HUES64 (cell line): Measurements from ENCODE around the gene RGPD5.
"Not testable (repeated sequence)": the region's sequence is repeated elsewhere in the genome, so short reads cannot be mapped to it uniquely, and the experiment has no call there.

Experiments used
- H3K27ac ChIP-seq: 2 replicates; pipeline ENCODE4 v1.7.0; 2013; ENCODE audit warnings: low read depth, low read length, inconsistent platforms
- H3K27me3 ChIP-seq: 2 replicates; pipeline ENCODE4 v1.6.1; 2013; ENCODE audit warnings: mild to moderate bottlenecking, low read length; ENCODE audit not compliant: insufficient read depth
- H3K36me3 ChIP-seq: 2 replicates; pipeline ENCODE4 v1.6.1; 2013; ENCODE audit warnings: mild to moderate bottlenecking, low read length; ENCODE audit not compliant: insufficient read depth
- H3K4me1 ChIP-seq: 2 replicates; pipeline ENCODE4 v1.6.1; 2013; ENCODE audit warnings: mild to moderate bottlenecking, low read length, moderate library complexity; ENCODE audit not compliant: insufficient read depth
- H3K4me3 ChIP-seq: 2 replicates; pipeline ENCODE4 v1.5.1; 2013; ENCODE audit warnings: mild to moderate bottlenecking, low read length, moderate library complexity
- H3K9ac ChIP-seq: 2 replicates; pipeline ENCODE4 v1.6.1; 2013; ENCODE audit warnings: mild to moderate bottlenecking, low read depth, low read length
- H3K9me3 ChIP-seq: 2 replicates; pipeline ENCODE4 v1.6.1; 2013; ENCODE audit warnings: low read depth, low read length; ENCODE audit not compliant: insufficient read depth
- WGBS: fragments of 150-250, 120-280 bp; methylation state at CpG from one replicate; pipeline ENCODE4 v1.1.7; 2013; ENCODE audit warnings: missing lambda C conversion rate; 5-methylcytosine and 5-hydroxymethylcytosine counted together

The RGPD5 gene

GRCh38 chr2:109781147-109781816 is 12.8 kb upstream of the RGPD5 start:
- not testable (repeated sequence) for H3K4me1 ChIP-seq, H3K4me3 ChIP-seq, H3K9me3 ChIP-seq, H3K36me3 ChIP-seq, H3K9ac ChIP-seq, H3K27me3 ChIP-seq, H3K27ac ChIP-seq
- WGBS, result no CpG with 5 or more reads among the region's 15 CpGs

GRCh38 chr2:109782446-109782993 is 11.6 kb upstream of the RGPD5 start:
- H3K9me3 ChIP-seq, result not testable (repeated sequence)
- WGBS, result no CpG with 5 or more reads among the region's 2 CpGs

GRCh38 chr2:109791530-109792279 is 2.4 kb upstream of the RGPD5 start:
- WGBS, result no CpG with 5 or more reads among the region's 12 CpGs
- not testable (repeated sequence) for H3K36me3 ChIP-seq, H3K9ac ChIP-seq, H3K27me3 ChIP-seq, H3K27ac ChIP-seq, H3K4me3 ChIP-seq, H3K9me3 ChIP-seq, H3K4me1 ChIP-seq

More at GRCh38 chr2:109782446-109782993, 11.6 kb upstream of the RGPD5 start:
- not testable (repeated sequence) for H3K27ac ChIP-seq, H3K9ac ChIP-seq, H3K4me3 ChIP-seq, H3K36me3 ChIP-seq, H3K27me3 ChIP-seq, H3K4me1 ChIP-seq

GRCh38 chr2:109792659-109793058 is 1.4 kb upstream of the RGPD5 start:
- not testable (repeated sequence) for H3K4me3 ChIP-seq, H3K36me3 ChIP-seq, H3K9ac ChIP-seq, H3K27me3 ChIP-seq, H3K4me1 ChIP-seq, H3K9me3 ChIP-seq, H3K27ac ChIP-seq
- no CpG with 5 or more reads among the region's 1 CpG for WGBS

GRCh38 chr2:109871129-109871751 is 77.1 kb downstream of the RGPD5 start:
- H3K27ac ChIP-seq, H3K36me3 ChIP-seq, H3K27me3 ChIP-seq, H3K4me1 ChIP-seq, H3K4me3 ChIP-seq, H3K9me3 ChIP-seq, H3K9ac ChIP-seq: not testable (repeated sequence)
- WGBS, result no CpG with 5 or more reads among the region's 8 CpGs

- H3K27ac ChIP-seq, H3K27me3 ChIP-seq: not testable (repeated sequence)
These were observed 82.5 kb downstream of the RGPD5 start for GRCh38 chr2:109876625-109877024.

GRCh38 chr2:109882112-109882511 is 88.0 kb downstream of the RGPD5 start:
- no CpG with 5 or more reads among the region's 1 CpG for WGBS
- H3K9me3 ChIP-seq, result not testable (repeated sequence)

More at GRCh38 chr2:109876625-109877024, 82.5 kb downstream of the RGPD5 start:
- not testable (repeated sequence) for H3K9me3 ChIP-seq, H3K4me1 ChIP-seq, H3K36me3 ChIP-seq, H3K9ac ChIP-seq, H3K4me3 ChIP-seq
- no CpG with 5 or more reads among the region's 3 CpGs for WGBS

GRCh38 chr2:109888414-109888813 is 94.3 kb downstream of the RGPD5 start:
- H3K9me3 ChIP-seq, H3K27me3 ChIP-seq, H3K9ac ChIP-seq, H3K4me3 ChIP-seq, H3K27ac ChIP-seq, H3K36me3 ChIP-seq, H3K4me1 ChIP-seq: not testable (repeated sequence)
- WGBS, result no CpG with 5 or more reads among the region's 4 CpGs

More at GRCh38 chr2:109882112-109882511, 88.0 kb downstream of the RGPD5 start:
- H3K4me1 ChIP-seq, H3K9ac ChIP-seq, H3K27ac ChIP-seq, H3K4me3 ChIP-seq, H3K36me3 ChIP-seq, H3K27me3 ChIP-seq: not testable (repeated sequence)

GRCh38 chr2:109889909-109890308 is 95.8 kb downstream of the RGPD5 start:
- not testable (repeated sequence) for H3K4me3 ChIP-seq, H3K9ac ChIP-seq, H3K27me3 ChIP-seq, H3K27ac ChIP-seq, H3K36me3 ChIP-seq, H3K9me3 ChIP-seq, H3K4me1 ChIP-seq
- no CpG with 5 or more reads among the region's 4 CpGs for WGBS

GRCh38 chr2:109891024-109891423 is 96.9 kb downstream of the RGPD5 start:
- H3K4me1 ChIP-seq, H3K27me3 ChIP-seq, H3K9ac ChIP-seq, H3K9me3 ChIP-seq, H3K36me3 ChIP-seq, H3K27ac ChIP-seq, H3K4me3 ChIP-seq: not testable (repeated sequence)
- no CpG with 5 or more reads among the region's 4 CpGs for WGBS

GRCh38 chr2:109893736-109894135 is 99.6 kb downstream of the RGPD5 start:
- not testable (repeated sequence) for H3K4me3 ChIP-seq, H3K9ac ChIP-seq, H3K4me1 ChIP-seq, H3K27me3 ChIP-seq, H3K27ac ChIP-seq, H3K9me3 ChIP-seq, H3K36me3 ChIP-seq
- WGBS, result no CpG with 5 or more reads among the region's 7 CpGs
